Activated T-cell treated with anti-CD3 and anti-CD28 coated beads for 48 hours (primary cell): ENCODE data around the gene MAGEB17.
"Not testable (repeated sequence)": the region's sequence is repeated elsewhere in the genome, so short reads cannot be mapped to it uniquely, and the experiment has no call there.

Experiments
- DNase-seq: peaks from one replicate; pipeline ENCODE4 v3.0.0-alpha.2; 2020; ENCODE audit warnings: low read depth

The MAGEB17 gene

DNA sequence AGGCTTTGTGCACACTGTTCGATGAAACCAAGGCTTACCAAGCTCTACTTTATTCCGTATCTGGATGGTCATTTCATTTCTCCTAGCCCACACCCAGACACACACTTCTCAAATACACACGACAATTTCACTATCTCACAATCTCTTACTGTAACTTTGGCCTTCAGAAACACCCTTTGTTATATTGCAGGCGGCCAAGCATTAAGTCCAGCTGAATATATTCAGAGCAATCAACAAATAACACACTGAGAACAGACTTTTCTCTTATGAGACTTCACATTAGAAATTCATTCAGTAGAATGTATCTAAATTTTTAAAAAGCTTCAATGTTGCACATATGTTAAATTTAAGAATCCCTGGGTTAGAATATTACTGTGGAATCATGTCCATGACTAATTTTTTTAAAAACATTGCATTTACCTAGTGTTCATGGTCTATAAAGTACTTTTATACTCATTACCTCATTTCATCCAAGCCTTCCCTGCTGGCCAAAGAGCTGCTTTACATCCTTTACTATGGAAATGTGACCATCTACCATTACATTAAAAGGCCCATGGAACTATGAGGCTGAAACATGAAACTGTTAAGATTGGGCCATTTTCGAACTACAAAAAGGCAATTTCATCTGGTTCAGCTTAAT is 10.5 kb upstream of the MAGEB17 start:
- no peak for DNase-seq

DNA sequence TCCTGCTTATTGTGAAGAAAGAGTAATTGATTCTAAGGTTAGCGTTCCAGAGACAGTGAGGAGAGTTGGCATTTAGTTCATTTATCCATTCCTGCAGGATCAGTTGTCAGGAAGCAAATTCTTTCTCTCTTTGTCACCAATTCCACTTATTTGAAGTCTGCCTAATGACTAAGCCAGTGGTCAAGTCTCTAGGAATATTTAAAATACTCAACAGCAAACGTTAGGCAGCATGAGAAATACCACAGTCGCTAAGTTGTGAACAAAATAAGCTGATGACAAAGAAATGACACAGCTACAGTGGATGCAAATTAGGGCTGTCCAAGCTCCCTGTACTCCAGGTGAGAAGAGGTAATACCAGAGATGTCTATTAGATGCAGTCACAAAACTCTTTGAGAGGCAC is 6.6 kb upstream of the MAGEB17 start:
- no peak for DNase-seq

DNA sequence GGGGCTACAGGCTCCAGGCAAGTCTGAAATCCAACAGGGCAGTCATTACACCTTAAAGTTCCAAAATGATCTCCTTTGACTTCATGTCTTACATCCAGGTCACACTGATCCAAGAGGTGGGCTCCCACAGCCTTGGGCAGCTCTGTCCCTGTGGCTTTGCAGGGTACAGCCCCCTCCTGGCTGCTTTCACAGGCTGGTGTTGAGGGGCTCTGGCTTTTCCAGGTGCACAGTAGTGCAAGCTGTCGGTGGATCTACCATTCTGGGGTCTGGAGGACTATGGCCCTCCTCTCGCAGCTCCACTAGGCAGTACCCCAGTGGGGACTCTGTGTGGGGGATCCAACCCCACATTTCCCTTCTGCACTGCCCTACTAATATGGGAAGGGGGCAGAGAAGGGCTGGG is 6.1 kb upstream of the MAGEB17 start:
- DNase-seq, result not testable (repeated sequence)

DNA sequence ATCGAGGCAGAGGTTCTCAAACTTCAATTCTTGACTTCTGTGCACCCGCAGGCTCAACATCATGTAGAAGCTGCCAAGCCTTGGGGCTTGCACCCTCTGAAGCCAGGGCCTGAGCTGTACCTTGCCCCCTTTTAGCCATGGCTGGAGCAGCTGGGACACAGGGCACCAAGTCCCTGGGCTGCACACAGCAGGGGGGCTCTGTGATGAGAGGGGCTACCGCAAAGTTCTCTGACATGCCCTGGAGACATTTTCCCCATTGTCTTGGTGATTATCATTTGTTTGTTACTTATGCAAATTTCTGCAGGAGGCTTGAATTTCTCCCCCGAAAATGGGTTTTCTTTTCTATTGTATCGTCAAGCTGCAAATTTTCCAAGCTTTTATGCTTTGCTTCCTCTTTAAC is 4.9 kb upstream of the MAGEB17 start:
- DNase-seq, result no peak

DNA sequence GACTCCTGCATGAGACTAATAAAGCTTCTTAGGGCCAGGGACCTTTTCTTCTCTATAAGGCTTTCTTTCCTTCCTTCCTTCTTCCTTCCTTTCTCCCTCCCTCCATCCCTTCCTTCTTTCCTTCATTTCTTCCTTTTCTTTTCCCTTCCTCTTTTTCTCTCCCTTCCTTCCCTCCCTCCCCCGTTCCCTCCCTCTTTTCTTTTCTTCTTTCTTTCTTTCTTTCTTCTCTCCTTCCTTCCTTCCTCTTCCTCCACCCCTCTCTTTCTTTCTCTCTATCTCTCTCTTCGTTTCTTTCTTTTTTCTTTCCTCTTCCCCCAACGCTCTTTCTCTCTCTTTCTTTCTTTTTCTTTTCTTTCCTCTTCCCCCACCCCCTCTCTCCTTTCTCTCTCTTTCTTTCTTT is 2.5 kb upstream of the MAGEB17 start:
- DNase-seq, result no peak

DNA sequence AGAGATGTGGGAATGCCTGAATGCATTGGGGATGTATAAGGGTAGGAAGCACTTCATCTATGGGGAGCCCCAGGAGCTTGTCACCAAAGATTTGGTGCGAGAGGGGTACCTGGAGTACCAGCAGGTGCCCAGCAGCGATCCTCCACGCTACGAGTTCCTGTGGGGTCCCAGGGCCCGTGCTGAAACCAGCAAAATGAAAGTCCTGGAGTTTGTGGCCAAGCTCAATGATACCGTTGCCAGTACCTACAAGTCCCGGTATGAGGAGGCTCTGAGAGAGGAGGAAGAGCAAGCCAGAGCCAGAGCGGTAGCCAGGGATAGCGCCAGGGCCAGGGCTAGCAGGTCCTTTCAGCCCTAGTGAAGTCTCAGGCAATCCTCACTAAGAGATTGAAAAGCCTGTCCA is 3.8 kb downstream of the MAGEB17 start:
- DNase-seq, result no peak

DNA sequence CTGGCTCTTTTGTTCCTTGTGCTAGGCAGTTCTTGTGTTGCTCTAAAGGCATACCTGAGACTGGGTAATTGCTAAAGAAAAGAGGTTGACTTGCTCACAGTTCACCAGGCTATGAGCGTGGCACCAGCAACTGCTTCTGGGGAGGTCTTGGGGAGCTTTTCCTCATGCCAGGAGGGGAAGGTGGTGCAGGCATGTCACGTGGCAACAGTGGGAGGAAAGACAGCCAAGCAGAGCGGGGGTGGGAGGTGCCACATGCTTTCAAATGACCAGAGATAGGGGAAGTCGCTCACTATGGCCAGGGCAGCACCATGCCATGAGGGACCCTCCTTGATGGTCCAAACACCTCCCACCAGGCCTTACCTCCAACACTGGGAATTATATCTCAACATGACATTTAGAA is 4.7 kb downstream of the MAGEB17 start:
- DNase-seq, result no peak

DNA sequence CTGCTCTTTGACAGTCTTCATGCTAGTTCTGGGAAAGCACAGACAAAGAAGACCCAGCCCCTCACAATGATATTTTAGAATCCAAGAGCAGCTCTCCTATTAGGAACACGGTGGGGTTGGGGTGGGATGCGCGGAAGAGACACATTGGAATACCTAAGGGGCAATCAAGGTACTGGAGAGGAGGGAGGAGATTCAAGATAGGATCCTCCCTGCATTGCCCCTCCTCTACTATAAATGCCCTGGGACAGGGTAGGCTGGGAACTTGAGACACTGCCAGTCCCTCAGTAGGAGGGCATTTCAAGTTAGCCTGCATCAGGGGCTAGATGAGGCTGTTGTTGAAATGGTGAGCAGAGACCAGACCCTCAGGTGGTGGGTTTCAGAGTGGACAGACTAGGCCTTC is 5.1 kb downstream of the MAGEB17 start:
- DNase-seq, result no peak

DNA sequence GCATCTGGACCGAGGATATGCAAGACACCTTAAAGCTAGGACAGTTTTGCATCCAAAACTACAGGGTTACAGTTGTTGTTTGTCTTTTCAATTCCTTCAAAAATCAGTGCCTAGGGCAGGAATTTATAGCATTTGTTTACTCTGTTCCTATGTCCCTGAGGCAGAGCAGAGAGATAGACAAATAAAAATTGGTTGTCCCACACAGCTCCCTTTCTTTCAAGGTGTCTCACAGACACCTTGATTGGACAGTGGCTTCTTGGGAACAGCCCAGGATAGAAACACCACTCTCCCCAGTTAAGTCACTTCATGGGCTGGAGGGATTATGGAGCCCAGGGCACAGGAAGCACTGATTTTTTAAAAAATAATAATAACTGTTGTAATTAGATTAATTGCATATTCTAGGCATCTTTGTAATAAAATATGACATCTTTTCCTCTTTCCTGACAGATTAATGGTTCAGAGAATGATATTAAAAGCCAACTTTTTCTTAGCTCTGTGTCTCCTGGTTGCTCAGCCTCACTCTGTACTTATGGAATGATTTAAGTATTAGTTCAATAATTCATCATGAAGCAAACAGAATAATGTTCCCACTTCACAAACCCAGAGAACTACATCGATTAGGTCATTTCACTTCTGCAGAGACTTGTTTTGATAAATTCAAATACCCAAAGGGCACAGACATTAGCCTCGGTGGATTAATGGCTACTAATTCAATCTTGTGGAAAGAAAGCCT is 8.2 kb downstream of the MAGEB17 start:
- DNase-seq, result no peak

DNA sequence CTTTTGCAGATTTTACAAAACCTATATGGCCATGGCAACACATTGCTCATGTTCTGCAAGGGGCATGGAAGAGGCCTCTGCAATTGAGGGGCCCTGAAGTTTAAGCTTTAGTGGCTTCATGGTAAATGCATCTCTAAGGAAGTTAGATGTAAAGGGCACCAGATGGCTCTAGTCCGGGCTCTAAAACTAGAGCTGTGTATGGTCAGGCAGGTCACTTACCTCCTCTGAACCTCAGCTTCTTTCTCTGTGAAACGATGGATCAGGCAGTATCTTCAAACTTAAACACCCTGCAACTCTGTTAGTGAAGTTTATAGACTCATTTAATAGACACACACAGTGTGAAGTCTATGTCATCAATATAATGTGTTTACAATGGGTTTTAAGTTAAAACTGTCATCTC is 10.0 kb downstream of the MAGEB17 start:
- no peak for DNase-seq

DNA sequence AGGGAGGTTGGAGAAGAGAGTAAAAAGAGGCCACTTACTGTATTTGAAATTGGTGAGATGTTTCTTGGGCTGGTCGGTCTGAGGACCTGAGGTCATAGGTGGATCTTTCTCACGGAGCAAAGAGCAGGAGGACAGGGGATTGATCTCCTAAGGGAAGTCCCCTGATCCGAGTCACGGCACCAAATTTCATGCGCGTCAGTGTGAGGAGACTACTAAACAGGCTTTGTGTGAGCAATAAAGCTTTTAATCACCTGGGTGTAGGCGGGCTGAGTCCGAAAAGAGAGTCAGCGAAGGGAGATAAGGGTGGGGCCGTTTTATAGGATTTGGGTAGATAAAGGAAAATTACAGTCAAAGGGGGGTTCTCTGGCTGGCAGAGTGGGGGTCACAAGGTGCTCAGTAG is 16.6 kb downstream of the MAGEB17 start:
- not testable (repeated sequence) for DNase-seq

DNA sequence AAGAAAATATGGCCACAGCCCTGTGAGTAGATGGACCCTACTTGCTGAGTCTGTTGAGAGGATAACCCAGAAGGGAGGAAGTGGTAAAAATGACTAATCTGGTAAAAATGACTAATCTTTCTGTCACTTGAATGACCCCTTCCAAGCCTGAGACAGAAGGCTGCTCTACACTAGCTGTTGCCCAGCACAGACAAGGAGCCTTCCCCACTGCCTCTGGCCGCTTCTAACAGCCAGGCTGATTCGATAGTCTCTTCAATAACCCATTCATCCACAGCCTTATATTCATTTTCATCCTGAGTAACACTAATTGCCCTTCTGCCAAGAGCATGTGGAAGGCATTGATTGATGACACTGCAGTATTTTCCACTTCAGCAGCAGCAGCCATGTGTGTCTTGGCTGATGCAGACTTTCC is 18.4 kb downstream of the MAGEB17 start:
- no peak for DNase-seq

DNA sequence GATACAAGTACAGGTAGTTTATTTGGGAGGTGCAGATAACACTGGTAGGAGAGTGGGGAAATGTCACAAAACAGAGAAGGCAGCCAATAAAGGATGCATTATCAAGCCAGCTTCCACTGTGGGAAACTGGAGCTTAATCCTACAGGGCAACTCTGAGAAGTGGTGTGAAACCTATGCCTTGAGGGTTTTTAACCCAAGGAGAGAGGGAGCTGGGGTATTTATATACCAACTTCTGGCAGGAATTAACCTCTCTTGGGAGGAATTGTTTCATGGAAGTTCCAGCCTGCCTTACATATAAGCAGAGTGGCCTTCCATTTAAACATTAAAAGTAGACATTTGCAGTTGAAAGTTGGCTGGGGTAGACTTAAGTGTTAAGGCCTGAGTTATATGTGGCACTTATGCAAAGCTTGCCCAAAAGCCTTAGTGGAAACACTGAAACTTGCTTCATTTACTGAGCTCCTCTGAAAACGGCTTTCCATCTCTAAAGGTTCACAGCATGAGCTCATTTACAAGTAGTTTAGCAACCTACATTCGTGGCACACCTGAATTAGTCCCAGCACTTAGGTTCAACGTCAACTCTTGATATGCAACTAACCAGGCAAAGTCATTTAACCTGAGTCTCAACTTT is 19.2 kb downstream of the MAGEB17 start:
- DNase-seq, result no peak

DNA sequence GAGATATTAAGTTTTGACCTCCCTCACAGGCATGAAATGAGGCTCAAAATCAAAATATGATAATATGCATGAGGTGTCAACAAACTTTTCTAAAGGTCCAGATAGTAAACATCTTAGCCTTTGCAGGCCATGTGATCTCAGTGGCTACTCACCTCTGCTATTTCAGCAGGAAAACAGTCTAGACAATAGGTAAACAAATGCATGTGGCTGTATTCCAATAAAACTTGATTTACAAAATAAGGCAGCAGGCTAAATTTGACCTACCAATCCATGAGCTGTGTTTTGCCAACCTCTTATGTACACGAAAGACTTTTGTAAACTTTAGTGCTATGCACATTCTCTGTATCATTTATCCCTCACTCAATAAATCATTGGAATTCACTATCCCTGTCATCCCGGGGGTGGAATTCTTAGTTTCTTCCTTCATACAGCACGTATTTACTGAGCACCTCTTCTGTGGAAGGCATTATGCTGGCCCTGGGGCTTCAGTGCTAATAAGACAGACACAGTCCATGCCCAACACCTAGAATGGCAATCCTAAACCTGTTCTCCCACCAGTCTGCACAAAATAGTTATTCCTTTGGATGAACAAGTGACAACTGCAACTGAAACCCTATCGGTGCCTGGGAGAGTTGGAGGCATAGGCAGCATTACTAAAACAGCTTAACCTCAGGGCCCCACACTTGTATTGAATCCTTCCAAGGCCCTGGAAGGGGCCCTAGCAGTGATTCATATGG is 19.9 kb downstream of the MAGEB17 start:
- DNase-seq, result no peak

DNA sequence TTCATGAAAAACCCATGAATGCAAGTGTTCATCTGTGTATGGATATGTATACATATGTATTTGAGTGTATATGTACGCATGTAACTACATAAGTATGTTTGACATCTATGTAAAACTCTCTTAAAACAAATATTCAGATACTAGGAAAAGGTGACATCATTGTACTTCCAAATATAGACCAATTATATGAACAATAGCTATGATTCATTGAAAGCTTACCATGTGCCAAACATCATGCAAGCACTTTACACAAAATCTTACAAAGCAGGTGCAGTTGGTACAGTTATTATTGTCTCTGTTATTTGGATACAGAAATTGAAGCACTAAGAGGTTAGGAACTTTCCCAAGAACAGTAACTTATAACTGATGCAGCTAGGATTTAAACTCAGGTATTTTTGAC is 21.4 kb downstream of the MAGEB17 start:
- no peak for DNase-seq

DNA sequence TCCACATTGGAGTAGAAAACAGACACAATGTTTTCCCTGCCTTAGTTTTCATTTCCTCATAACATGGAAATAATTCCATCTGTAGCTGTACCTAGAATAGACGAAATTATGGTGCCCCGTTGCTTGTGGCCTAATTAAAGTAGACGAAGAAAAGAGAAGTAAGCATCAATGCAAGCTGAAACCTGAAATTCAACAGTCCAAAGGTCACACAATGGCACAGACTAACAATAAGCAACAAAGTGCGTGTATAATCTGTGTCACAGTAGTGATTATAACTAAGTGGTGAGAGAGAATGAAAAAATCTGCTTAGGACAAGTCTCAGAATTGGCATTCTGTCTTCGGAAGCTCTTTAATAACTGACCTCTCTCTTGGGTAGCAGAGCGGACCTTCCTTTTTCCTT is 24.3 kb downstream of the MAGEB17 start:
- DNase-seq, result no peak

DNA sequence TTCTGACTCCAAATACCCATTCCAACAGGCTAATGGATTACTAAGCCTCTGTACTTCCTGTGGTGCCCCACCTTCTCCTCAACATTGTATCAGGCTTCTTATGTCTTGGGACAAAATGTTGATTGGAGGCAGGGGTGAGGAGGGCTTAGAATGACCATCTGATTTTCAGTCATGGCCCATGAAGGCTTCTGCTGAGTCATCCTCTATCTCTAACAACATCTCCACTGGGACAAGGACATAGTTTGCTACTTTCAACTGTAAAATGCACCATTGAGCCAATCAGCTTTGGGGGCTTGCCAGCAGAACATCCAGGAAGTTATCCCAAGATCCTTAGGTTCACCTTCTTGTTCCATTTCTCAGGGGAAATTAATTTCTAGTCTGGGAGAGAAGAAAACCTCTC is 29.5 kb downstream of the MAGEB17 start:
- no peak for DNase-seq

DNA sequence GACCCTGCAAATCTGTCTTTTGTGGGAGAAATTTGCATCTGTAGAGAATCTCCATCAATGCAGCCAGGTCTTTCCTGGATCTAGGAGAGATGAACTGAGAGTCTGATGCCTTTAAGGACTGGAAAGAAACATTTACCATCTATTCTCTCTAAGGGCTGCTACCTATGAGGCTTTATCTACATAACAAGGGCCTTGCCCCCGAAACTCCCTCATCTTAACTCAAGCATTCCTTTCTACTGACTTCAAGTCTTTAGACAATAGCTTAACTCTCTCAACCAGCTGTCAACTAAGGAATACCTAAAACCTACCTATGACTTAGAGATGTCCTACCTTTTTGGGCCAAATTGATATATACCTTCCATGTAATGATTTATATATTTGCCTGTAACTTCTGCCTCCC is 32.1 kb downstream of the MAGEB17 start:
- no peak for DNase-seq

DNA sequence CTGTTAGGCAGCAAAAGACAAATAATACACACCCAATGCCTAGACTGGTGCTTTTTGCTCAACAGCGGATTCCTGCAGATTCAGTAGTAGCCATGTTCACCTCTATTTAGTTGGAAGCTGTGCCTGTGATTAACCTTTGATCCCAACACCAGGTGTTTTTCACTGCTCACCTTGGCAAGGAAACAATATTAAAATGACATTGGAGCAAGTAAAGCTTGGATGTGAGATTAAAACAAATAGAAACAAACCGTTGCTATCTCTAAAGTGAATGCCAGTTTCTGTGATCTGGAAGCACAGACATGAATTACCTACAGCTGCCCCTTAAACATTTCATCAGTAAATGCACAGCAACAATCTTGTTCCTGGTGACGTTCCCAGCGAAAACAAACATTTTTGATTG is 35.7 kb downstream of the MAGEB17 start:
- DNase-seq, result no peak

DNA sequence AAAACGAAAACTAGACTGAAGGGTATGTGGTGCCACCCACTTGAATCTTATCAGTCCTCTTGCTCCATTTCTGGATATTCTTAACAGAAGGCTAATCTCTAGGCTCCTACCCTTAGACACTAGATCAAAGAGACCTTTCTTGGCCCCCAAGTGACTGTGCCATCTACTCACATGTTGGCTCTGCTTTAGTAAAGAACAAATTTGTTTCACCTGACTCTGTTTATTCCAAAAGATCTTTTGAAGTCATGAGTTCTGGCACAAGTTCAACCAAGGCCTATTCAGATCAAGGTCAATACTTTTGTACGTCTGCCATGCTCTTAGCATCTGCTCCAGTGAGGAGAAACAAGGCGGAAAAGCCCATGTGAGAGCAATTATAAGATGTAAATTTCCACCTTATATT is 37.3 kb downstream of the MAGEB17 start:
- DNase-seq, result no peak

DNA sequence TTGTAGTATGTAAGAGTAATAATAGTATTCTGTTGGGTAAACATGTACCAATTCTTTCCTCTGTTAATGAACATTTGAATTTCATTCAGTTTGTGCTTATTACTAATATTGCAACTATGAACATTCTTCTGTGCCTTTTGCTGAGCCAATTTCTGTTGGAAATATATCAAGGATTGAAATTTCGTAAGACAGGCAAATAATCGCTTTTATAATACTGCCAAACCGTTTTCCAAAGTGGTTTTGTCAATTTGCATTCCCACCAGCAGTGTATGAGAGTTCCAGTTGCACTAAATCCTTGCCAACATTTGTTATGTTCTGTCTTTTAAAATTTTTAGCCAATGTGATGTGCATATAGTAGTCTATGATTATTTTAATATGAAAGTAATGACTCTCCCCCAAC is 38.6 kb downstream of the MAGEB17 start:
- no peak for DNase-seq

DNA sequence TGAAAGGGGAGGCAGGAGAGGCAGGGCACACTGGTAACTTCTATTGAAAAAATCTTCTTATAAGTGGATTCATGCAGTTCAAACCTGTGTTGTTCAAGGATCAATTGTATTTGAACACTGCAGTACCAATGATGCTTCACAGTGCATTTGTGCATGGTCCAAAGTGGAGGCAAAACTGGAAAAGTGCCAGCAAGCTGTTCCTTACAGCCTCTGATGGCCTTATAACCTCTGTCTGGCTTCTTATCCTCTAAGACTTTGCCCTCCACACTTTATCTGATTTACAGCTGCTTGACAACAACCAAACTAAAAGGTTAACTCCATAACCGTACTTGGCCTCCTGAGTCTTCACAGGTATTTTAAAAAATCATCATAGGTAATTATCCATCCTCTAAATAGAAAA is 40.4 kb downstream of the MAGEB17 start:
- no peak for DNase-seq

DNA sequence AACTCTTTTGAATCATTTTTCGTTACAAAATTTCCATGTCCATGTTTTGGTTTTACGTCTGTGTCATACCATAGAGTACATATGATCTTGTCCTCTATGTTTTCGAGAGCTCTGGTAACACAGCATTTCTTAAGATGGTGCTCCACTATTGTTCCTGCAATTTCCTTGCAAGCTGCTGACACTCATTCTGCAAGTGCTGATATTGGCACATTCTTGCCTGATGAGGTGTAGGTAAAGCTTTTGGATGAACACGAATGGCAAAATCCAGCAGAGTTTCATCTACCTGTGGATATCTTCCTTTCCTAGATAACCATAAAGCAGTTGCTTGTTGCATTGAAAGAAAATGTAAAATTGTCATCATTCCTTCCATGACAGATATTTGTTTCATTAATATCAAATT is 41.3 kb downstream of the MAGEB17 start:
- DNase-seq, result no peak
